Coronary artery (tissue), 2 donors: ENCODE measurements around the gene PSMG3.

Experiments used
- DNase-seq: peaks from one replicate; pipeline ENCODE4 v3.0.0-alpha.2; 2017; ENCODE audit warnings: low spot score
- H3K27ac ChIP-seq, 2 donors: fragments of 200-600 bp; sonication (generic); one replicate each; pipeline ENCODE4 v1.5.1; 2016 to 2019
- H3K4me3 ChIP-seq: fragments of 200-600 bp; sonication (generic); 2 replicates; pipeline ENCODE4 v1.5.1; 2016; ENCODE audit warnings: mild to moderate bottlenecking, moderate library complexity
- CTCF ChIP-seq: fragments of 200-600 bp; sonication (generic); IDR thresholded peaks from one replicate; pipeline ENCODE4 v1.5.1; 2019; ENCODE audit warnings: antibody characterized with exemption

PSMG3 gene

DNA sequence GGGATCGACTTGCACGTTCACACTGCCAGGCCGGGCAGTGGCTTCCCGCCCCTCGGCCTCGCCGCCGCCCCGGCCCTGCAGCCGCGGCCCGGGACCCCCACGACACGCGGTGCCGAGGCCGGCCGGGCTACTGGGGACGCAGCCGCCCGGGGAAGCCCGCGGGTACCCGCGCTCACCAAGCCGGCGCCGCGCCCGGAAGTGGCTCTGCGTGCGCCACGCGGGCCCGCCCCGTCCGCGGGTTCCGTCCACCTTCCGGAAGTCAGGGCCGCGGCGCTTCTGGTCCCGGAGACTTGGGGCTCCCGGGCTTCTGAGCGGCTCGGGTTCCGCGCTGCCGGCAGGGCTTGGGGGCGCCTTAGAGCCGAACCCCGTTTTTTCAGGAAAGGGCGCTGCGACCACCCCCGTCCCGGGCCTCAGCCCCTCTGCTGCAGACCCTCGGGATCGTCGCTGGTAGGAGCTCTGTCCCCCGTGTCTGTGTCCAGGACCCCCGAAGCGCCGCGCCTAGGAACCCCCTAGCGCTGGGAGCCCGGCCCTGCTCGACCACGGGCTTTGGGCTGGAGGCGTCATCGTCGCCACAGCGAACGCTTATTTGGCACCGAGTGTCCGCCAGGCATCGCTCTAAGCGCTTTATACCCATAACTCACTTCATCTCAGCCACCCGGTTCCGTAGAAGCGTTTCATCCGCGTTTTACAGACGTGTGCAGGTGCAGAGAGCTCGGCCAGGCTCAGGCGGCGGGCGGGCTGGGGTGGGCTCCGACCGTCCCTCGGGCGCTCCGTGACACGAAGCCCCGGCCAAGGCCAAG lies at the start of gene PSMG3:
Gene PSMG3 (minus strand): TSS at position 200 of the 800 bp plus-strand sequence. CDS start 693 bp downstream, outside the sequence.
- H3K27ac ChIP-seq: peak within 1 kb of the TSS; percentile 85 to 96
- DNase-seq: peak; percentile 93
- peak within 1 kb of the TSS; percentile 98 for H3K4me3 ChIP-seq
- no peak for TF ChIP-seq CTCF

DNA sequence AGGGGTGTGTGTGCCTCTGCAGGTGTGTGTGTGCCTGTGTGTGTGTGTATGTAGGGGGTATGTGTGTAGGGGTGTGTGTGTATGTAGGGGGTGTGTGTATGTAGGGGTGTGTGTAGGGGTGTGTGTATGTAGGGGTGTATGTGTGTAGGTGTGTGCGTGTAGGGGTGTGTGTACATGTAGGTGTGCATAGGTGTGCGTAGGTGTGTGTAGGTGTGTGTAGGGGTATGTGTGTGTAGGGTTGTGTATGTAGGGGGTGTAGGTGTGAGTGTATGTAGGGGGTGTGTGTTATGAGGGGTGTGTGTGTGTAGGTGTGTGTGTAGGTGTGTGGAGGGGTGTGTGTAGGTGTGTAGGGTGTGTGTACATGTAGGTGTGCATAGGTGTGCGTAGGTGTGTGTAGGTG lies 48.6 kb upstream of the PSMG3 start:
- H3K27ac ChIP-seq: no peak overlapping the region
- TF ChIP-seq CTCF: no peak
- no peak for DNase-seq
- H3K4me3 ChIP-seq: no peak overlapping the region

DNA sequence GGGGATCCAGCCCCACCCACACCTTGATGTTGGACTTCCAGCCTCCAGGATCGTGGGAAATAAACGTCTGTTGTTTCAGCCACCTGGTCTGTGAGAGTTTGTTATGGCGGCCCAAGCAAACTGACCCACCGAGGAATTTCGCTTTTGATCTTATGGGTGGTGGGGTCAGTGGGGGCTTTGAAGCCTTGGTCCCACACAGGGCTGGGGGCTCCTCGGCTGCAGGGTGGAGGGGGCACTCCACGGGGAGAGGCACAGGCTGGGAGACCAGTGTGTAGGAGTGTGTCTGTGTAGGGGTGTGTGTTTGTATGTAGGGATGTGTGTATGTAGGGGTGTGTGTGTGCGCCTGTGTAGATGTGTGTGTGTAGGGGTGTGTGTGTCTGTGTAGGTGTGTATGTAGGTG lies 48.1 kb upstream of the PSMG3 start:
- no peak for DNase-seq

GRCh38 chr7:1616741-1617140 lies 46.9 kb upstream of the PSMG3 start:
- Histone ChIP-seq H3K27ac (no peak overlapping the region), H3K4me3 (no peak overlapping the region)
- TF ChIP-seq CTCF: no peak
- peak; percentile 65 for DNase-seq

More for the DNA sequence above, 48.1 kb upstream of the PSMG3 start:
- TF ChIP-seq CTCF: no peak
- H3K4me3 ChIP-seq: no peak overlapping the region
- H3K27ac ChIP-seq: no peak overlapping the region

GRCh38 chr7:1611708-1612241 lies 41.9 kb upstream of the PSMG3 start:
- TF ChIP-seq CTCF: no peak
- no peak for DNase-seq

DNA sequence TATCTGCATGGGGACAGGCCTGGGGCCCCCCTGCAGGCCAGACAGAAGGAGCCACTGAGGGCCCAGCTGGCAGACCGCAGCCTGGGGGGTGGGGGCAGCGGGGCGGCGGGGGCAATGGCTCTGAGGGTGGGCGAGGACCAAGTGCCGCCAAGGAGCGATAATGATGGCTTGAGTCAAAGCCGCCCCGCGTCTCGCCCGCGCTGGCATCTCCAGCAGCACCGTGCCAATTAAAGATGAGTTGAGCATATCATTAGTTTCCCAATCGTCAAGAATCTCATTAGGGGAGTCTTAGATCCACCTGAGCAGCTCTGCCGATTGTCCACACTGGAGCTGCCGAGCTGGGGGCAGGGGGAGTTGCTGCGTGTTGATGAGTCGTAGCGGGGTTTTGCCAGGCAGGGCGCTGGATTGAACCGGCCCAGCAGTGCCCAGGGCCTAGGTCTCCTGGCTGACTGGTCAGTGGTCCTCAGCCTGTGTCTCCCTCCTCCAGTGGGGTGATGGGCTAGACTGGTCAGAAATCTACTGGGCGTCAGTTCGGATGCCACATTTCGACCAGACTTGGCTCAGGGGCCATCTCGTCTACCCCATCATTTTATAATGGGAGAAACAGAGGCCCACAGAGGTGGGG lies 41.0 kb upstream of the PSMG3 start:
- Histone ChIP-seq H3K27ac (no peak overlapping the region), H3K4me3 (no peak overlapping the region)
- DNase-seq: no peak
- no peak for TF ChIP-seq CTCF

More at GRCh38 chr7:1611708-1612241, 41.9 kb upstream of the PSMG3 start:
- no peak overlapping the region for H3K4me3 ChIP-seq
- H3K27ac ChIP-seq: no peak overlapping the region
